Measurements from ENCODE around the gene HOXC9.

HOXC9 gene

GRCh38 chr12:54029529-54030441 is 29.8 kb downstream of the HOXC9 start:
- no peak for TF ChIP-seq CTCF (IDR thresholded peaks at IDR 0.05; ENCODE audit: low read depth, low read length)
- H3K9me3 ChIP-seq (ENCODE audit: severe bottlenecking): no peaks in the 10 kb centered on the region
- H3K27ac ChIP-seq: no peak overlapping the region
- no peaks in the 10 kb centered on the region; the same call in 1 of the 2 replicates for H3K36me3 ChIP-seq
- H3K4me3 ChIP-seq (ENCODE audit: low read depth, low read length): no peak overlapping the region
- H3K27me3 ChIP-seq (ENCODE audit: insufficient read depth, low read depth, severe bottlenecking): no peaks in the 10 kb centered on the region
- no peak for DNase-seq

- no peak for DNase-seq
- H3K36me3 ChIP-seq: no peaks in the 10 kb centered on the region; the same call in 1 of the 2 replicates
- TF ChIP-seq CTCF (IDR thresholded peaks at IDR 0.05; ENCODE audit: low read depth, low read length): no peak
- H3K27ac ChIP-seq: no peak overlapping the region
- H3K9me3 ChIP-seq (ENCODE audit: severe bottlenecking): no peaks in the 10 kb centered on the region
- no peak overlapping the region for H3K4me3 ChIP-seq (ENCODE audit: low read depth, low read length)
- no peaks in the 10 kb centered on the region for H3K27me3 ChIP-seq (ENCODE audit: insufficient read depth, low read depth, severe bottlenecking)
These were observed 30.5 kb downstream of the HOXC9 start for GRCh38 chr12:54030442-54030801.

DNA sequence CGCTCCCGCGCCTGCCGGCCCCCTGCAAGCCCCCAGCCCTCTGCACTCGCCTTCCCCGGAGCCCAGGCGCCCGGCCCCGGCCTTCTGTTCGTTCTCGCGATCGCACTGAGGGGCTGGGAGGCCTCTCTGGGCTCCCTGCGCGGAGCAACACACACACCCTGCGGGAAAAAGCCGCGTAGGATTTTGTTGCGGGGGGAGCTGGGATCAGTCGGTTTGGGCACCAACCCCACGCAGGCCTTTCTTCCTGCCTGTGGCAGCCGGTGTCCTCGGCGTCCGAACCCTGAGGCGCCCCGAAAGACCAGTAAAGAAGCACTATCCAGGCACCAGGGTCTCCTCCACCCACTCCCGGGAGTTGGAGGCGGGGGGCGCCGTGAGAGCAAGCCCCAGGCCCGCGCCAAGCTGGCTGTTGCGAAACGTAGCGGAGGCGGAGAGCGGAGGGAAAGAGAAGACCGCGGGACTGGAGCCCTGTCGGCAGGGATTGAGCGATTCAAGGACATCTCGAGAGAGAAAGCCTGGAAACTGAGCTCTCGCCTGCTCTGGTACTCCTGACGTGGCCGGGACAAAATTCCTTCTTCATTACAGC is 31.0 kb downstream of the HOXC9 start:
- no peak for TF ChIP-seq CTCF (IDR thresholded peaks at IDR 0.05; ENCODE audit: low read depth, low read length)
- no peaks in the 10 kb centered on the region for H3K27me3 ChIP-seq (ENCODE audit: insufficient read depth, low read depth, severe bottlenecking)
- no peak for DNase-seq
- H3K4me3 ChIP-seq (ENCODE audit: low read depth, low read length): no peak overlapping the region
- no peak overlapping the region for H3K27ac ChIP-seq
- no peaks in the 10 kb centered on the region; the same call in 1 of the 2 replicates for H3K36me3 ChIP-seq
- no peaks in the 10 kb centered on the region for H3K9me3 ChIP-seq (ENCODE audit: severe bottlenecking)

GRCh38 chr12:54031480-54031879 is 31.5 kb downstream of the HOXC9 start:
- no peaks in the 10 kb centered on the region for H3K9me3 ChIP-seq (ENCODE audit: severe bottlenecking)
- no peak for TF ChIP-seq CTCF (IDR thresholded peaks at IDR 0.05; ENCODE audit: low read depth, low read length)
- no peak for DNase-seq
- no peaks in the 10 kb centered on the region for H3K27me3 ChIP-seq (ENCODE audit: insufficient read depth, low read depth, severe bottlenecking)
- H3K36me3 ChIP-seq: no peaks in the 10 kb centered on the region; the same call in 1 of the 2 replicates
- no peak overlapping the region for H3K4me3 ChIP-seq (ENCODE audit: low read depth, low read length)
- no peak overlapping the region for H3K27ac ChIP-seq

DNA sequence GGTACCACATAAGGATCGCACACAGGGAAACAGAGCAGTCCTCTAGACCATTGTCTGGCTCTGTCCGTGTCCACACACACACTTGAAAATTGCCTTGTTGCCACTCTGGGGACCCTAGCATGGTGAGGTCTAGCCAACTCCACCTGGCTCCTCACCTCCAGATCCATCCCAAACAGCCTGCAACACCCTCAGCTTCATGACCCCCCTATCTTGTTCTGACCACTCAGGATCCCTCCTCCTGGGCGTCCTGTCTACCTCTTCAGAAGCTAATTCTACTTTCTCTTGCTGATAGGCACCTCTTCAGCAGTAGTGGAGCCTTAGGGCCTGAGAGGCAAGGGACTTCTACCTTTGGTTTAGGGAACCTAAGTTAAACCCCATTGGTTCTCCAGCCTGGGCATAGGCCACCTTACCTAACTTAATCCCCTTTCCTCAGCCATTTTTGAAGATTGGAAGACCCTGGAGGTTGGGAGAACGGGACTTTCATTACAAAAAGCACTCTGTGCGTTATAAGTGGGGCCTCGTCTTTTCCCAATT is 32.2 kb downstream of the HOXC9 start:
- no peaks in the 10 kb centered on the region for H3K27me3 ChIP-seq (ENCODE audit: insufficient read depth, low read depth, severe bottlenecking)
- no peaks in the 10 kb centered on the region for H3K9me3 ChIP-seq (ENCODE audit: severe bottlenecking)
- no peak overlapping the region for H3K4me3 ChIP-seq (ENCODE audit: low read depth, low read length)
- no peak for TF ChIP-seq CTCF (IDR thresholded peaks at IDR 0.05; ENCODE audit: low read depth, low read length)
- peak overlapping the region; percentile 2; the same call in 1 of the 2 replicates for H3K27ac ChIP-seq
- H3K36me3 ChIP-seq: no peaks in the 10 kb centered on the region; the same call in 1 of the 2 replicates
- DNase-seq: no peak
